GM18526 (cell line): ENCODE data around the gene ZNF365.

ENCODE experiments used
- POLR2A ChIP-seq: IDR thresholded peaks from 3 replicates; pipeline ENCODE4 v1.6.1; 2011; ENCODE audit not compliant: insufficient read length; ENCODE audit errors: extremely low read depth

Gene ZNF365

DNA sequence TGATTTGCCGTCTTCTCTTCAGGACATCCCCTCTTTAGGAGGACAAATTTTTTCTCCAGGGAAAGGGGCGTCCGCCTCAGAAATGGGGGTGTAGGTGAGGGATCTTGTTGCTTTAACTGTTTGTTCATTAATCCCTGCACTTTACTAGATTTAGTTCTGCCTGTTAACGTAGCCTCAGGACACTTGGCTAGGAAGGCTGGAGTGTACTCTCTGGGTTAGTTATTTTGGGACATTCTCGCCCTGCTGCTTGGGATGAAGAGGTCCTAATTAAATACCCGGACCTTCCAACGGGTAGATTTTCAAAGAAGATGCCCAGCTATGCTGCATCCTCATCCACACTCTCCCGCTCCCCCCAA, 552 bp upstream of the ZNF365 start:
- no peak for TF ChIP-seq POLR2A

DNA sequence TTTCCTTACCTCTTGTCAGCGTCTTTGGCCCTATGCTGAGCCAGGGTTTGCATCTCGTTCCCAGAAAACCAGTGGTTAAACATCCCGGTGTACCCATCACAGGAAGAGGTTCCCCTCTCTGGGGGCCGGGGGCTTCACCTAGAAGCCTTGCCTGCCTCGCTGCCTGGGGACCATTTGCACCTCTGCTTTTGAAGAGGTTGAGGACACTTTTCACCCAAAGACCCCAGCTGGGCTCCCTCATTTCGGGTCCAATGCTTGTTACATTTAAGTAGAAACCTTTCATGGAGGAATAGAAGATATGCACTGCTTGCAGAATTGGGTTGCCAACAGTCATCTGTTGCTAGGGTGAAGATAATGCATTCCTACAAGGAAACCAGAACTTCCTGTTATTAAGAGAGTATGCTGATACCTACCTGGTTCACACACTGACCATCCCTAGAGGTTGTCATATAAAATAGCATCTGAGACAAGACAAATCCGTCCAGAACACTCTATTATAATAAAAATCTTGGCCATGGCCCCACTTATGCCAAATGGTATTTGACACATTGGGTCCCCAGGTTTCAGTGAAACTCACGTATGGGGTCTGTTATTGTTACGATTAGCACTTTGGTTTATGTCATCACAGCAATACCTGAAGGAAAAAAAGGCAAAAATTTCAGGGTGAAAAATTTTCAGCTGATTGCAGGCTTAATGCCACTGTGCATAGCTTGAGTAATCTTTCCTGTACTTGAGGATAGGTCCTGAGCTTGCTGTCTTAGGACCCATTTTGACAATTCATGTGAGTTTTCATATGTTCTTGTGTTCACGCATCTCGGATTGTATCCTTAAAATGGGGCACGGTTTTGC, 917 bp downstream of the ZNF365 start:
- TF ChIP-seq POLR2A = no peak

DNA sequence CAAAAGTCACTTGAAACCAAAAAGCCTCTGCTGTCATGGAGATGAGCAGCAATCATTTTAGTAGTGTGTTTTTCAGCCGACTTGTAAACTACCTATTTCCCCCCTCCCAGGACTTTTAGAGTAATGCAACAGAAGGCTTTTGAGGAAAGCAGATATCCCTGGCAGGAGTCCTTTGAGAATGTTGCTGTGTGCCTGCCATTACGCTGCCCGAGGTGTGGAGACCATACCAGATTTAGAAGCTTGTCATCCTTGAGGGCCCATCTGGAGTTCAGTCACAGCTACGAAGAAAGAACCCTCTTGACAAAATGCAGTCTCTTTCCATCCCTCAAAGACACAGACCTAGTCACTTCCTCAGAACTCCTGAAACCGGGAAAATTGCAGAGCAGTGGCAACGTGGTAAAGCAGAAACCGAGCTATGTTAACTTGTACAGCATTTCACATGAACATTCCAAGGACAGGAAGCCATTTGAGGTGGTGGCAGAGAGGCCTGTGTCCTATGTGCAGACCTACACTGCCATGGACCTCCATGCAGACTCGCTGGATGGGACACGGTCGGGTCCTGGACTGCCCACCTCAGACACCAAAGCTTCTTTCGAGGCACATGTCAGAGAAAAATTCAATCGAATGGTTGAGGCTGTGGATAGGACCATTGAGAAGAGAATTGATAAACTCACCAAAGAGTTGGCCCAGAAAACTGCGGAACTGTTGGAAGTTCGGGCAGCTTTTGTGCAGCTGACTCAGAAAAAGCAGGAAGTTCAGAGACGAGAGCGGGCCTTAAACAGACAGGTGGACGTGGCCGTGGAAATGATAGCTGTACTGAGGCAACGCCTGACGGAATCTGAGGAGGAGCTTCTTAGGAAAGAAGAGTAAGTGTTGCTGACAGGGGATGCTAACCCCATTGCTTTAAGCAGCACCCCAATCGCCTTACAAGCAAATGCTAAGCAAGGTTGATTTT, 2.2 kb downstream of the ZNF365 start:
- no peak for TF ChIP-seq POLR2A

DNA sequence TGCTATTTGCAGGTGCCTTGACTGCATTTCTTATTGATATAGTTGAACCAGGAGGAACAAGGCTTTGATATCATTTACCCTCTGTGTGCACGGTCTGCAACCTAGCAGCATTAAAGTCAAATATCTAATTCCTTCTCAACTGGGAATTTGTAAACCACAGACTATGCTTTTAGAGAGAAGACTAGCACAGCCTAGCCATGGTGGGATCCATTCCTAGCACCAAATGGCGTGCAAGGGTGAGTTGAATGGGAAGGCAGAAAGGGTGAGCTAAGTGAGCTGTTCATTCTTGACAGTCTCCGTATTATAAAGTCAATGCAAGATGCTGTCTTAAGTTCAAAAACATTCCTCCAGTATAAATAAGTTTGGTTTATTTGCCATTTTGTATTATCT, 2.9 kb downstream of the ZNF365 start:
- TF ChIP-seq POLR2A = no peak

DNA sequence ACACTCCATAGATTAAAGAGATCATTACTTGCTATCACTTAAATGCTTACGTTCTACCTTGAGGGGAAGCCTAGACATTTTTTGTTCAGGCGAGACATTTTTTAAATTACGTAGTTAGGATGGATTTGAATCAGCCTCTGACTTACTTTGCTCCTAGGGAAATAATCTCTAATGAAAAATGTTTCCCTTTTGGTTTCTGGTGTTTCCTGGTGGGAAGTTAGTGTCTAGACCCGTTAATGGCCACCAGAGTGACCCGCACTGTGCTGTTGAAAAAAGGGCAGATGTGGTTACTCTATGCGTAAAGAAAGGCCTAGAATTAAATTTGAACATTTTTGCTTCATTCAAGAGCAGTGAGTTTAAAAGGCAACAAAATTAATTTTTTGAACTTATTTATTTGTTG, 3.8 kb downstream of the ZNF365 start:
- no peak for TF ChIP-seq POLR2A

DNA sequence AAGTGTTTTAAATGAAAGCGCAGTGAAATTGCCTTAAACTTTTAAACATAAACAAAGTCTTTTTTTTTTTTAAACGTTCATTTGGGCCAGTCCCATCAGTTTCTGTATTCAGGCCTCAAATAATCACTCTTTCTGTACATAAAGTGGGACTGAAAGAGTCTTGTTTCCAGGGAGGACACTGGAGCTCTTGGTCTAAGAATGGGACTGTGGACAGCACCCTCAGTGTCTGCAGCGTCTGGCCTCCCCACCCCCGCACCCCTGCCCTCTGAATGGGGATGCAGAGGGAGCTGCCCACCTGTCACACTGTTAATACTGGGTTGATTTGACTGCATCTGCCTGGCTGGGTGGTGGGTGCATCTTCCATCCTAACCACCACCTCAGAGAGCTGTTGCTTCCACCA, 5.2 kb downstream of the ZNF365 start:
- TF ChIP-seq POLR2A = no peak

DNA sequence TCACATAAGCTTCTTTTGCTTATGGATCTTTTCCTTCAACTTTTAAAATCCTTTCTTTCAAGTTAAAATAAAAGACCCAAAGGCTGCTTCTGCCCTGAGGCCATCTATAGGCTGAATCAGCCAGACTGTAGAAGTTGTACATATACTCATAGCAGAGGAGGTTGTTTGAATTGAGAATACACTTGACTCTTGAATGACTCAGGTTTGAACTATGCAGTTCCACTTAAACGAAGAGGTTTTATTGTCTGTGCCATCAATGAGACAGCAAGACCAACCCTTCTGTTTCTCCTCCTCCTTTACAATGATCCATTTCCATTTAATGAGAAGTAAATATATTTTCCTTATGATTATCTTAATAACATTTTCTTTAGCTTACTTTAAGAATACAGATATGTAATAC, 5.8 kb downstream of the ZNF365 start:
- TF ChIP-seq POLR2A = no peak

DNA sequence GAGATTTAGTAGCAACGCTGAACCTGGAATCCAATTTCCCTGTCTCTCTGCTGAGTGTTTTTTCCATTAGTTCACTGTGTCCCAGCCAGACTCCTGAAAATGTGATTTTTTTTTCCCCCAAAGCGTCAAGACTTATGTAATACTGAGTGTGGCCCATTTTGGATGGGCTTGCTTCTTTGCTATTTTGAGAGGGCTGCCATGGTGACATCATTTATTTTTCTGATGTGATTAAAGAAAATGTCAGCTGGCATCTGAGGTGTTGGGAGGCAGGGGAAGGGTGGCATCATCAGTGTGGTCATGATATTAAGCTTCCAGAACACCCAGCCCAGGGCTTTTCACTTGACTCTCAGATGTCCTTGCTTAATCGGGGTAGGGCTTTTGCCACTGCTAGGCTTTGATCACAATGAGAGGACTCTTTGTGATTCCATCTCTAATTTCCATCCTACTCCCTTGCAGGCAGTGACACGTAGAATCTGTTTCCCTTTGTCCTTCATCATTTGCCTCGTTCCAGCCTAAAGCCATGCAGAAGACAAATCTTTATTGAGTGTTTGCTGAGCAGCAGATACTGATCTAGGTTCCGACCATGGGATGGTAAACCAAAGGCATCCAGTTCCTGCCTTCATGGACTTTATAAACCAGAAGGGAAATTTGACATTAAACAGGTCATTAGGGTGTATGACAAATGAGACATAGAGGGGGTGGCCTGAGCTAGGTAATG, 7.4 kb downstream of the ZNF365 start:
- no peak for TF ChIP-seq POLR2A

DNA sequence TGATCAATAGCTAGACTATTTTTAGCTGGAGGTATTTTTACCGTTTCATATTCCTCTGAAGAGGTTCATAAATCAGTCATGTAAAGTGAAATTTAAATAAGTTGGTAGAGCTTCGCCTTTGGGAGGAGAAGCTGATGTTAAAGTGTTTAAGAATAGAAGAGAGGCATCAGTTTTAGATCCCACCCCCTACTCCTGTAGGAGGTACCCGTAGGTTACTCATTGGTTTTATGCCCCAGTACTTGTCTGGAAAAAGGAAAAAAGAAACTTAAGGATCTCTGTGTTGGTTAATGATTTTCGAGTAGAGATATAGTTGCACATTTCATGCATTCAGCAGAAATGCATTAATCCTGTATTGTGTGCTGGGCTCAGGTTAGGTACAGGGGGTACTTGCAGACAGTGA, 8.7 kb downstream of the ZNF365 start:
- TF ChIP-seq POLR2A = no peak

DNA sequence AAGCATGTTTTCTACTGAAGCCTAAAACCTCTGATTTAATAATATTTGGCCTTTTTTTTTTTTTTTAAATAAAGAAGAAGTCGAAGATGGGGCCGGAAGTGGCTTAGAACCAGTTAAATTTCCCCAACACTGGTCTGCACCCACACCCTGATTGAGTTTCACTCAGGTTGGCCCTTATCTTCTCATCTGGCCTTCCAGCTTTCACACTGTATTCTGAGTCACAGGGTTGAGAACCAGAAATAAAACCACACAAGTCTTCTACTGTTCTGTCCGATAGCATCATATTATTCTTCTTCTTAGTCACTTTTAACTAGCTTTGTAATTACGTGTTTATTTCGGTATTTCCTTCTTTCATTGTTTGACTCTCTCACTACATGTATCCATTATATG, 9.9 kb downstream of the ZNF365 start:
- no peak for TF ChIP-seq POLR2A

DNA sequence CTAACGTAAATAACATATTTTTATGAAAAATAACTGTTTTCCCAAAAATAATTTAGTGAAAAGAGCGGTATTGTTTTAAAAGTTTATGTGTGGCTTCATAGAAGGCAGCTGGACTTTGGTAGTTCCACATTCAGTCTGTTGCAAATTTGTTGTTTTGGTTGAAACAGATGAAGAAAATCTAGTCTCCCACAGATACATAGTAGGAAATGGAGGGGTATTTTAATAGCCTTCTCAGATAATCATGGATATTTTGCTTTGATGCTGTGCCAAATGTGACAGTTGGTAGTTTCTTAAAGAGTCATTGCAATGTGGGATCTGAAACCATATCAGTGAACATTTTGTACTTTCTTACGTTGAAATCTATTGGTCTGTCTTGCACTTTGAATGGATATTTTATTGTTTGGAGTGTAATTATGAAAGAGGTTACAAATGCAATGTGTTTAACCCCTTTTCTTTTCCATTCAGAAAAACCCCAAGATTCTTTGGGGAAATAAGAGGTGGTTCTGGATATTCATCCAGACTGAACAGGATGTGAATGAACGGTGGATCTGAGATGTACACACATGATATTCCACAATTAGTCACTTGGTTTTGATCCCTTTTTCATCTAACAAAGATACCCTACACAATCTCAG, 10.4 kb downstream of the ZNF365 start:
- TF ChIP-seq POLR2A = no peak

DNA sequence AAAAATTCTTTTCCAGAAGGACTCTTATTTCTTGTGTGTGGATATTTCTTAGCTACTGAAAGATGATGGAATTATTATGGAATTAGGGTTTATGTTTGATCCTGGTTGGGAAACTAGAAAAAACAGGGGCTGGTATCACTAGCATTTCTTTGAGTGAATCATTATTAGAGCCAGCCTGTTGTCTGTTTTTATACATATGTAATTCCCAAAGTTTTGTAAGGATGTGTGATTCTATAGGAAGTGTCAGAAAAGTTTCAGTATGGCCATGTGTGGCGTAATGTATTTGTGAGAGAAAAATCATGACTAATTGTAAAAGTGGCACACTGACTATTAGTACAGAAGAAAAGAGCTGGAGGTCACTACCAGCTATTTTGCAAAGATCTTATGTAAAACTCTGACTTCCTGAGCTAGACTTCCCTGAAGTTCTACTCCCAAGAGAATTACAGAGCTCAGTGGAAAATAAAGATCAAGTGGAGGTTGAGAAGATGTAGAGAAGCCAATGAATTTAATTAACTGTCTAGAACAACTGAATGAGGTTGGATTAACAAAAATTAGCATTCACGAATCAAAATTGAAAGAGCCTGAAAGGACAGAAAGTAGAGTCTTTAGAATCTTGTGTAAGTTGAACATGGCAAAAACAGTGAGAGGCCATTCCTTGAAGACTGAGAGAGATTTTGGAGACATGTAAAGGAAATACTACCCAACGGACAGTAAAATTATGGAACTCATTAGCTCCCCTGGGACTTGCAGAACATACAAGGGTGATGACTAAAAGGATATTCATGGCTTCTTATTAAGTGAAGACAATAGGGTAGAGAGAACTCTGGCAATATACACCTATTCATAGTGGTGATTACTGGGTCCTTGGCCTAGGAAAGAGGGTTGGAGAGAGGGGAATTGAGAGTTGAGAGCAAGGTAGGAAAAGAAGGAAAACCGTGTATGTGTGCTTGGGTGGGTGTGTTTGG, 12.5 kb downstream of the ZNF365 start:
- no peak for TF ChIP-seq POLR2A

DNA sequence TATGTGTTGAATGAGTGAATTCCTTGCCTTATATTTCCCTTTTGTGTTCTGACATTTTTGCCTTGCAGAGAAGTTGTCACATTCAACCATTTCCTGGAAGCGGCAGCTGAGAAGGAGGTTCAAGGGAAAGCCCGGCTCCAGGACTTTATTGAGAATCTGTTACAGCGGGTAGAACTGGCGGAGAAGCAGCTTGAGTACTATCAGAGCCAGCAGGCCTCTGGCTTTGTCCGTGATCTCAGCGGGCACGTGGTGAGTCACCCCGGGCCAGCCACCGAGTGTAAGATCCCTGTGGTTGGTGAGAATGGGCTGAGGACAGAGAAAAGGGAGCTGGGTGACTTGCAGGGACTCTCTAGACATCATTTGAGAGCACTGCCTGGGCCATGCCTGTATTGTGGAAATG, 14.2 kb downstream of the ZNF365 start:
- no peak for TF ChIP-seq POLR2A

DNA sequence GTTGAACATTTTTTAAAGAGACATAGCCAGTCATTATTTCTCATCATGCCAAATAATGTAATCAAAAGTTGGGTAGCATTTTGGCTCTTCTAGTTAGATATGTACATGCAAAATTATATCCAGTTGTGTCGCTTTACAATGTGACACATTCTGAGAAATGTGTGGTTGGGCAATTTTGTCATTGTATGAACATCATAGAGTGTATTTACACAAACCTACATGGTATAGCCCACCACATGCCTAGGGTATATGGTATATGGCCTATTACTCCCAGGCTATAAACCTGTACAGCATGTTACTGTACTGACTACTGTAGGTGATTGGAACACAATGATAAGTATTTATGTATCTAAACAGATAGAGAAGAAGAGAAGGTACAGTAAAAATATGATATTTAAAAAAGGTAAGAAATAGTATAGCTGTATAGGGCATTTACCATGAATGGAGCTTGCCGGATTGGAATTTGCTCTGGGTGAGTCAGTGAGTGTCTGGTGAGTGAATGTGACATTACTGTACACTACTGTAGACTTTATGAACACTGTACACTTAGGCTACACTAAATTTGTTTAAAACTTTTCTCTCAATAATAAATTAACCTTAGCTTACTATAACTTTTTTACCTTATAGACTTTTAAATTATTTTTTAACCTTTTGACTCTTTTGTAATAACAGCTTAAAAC, 16.5 kb downstream of the ZNF365 start:
- TF ChIP-seq POLR2A = no peak

DNA sequence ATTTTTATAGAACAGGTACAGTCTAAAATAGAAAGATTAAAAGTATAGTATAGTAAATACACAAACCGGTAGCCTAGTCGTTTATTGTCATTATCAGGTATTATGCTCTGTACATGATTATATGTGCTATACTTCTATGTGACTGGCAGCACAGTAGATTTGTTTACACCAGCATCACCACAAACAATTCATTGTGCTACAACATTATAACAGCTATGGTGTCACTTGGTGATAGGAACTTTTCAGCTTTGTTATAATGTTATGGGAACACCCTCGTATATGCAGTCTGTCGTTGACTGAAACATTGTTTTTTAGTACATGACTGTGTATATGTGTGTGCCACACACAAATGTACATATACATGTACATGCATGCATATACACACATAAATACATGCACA, 19.1 kb downstream of the ZNF365 start:
- no peak for TF ChIP-seq POLR2A
